ENCODE data around the gene MZB1.
"Not testable (repeated sequence)": the region's sequence is repeated elsewhere in the genome, so short reads cannot be mapped to it uniquely, and the experiment has no call there.

MZB1 gene

GRCh38 chr5:139391570-139392323 is 2.0 kb upstream of the MZB1 start:
- DNase-seq: no peak

- DNase-seq: no peak
Observed at GRCh38 chr5:139390639-139391569, 1.2 kb upstream of the MZB1 start.

GRCh38 chr5:139388198-139388821 is 1.4 kb downstream of the MZB1 start:
- no peak for DNase-seq

GRCh38 chr5:139387611-139388197 is 2.0 kb downstream of the MZB1 start:
- DNase-seq: no peak

GRCh38 chr5:139386956-139387355 is 2.8 kb downstream of the MZB1 start:
- not testable (repeated sequence) for DNase-seq

GRCh38 chr5:139386050-139386438 is 3.7 kb downstream of the MZB1 start:
- no peak for DNase-seq

GRCh38 chr5:139385061-139386049 is 4.4 kb downstream of the MZB1 start:
- no peak for DNase-seq

- no peak for DNase-seq
Observed at GRCh38 chr5:139384591-139385051, 5.1 kb downstream of the MZB1 start.

GRCh38 chr5:139383993-139384590 is 5.6 kb downstream of the MZB1 start:
- no peak for DNase-seq

GRCh38 chr5:139383275-139383992 is 6.3 kb downstream of the MZB1 start, which contains the start of gene SLC23A1:
SLC23A1 (minus strand) TSS chr5:139383297; CDS start chr5:139383253, 44 bp downstream.
- no peak for DNase-seq

- no peak for DNase-seq
Observed at GRCh38 chr5:139382807-139383206, 6.9 kb downstream of the MZB1 start.

- DNase-seq: no peak
Observed at GRCh38 chr5:139381837-139382761, 7.6 kb downstream of the MZB1 start.

- no peak for DNase-seq
Observed at GRCh38 chr5:139379626-139380449, 9.9 kb downstream of the MZB1 start.

GRCh38 chr5:139378941-139379361 is 10.8 kb downstream of the MZB1 start:
- no peak for DNase-seq

GRCh38 chr5:139378101-139378825 is 11.4 kb downstream of the MZB1 start:
- no peak for DNase-seq

GRCh38 chr5:139377226-139377625 is 12.5 kb downstream of the MZB1 start:
- no peak for DNase-seq

GRCh38 chr5:139376364-139376763 is 13.3 kb downstream of the MZB1 start:
- no peak for DNase-seq

GRCh38 chr5:139374909-139375308 is 14.8 kb downstream of the MZB1 start:
- DNase-seq: no peak

All from DMS79 treated with DMSO at 0.1 percent for 48 hours (cell line).